Endothelial cell of umbilical vein (primary cell): Measurements from ENCODE around the gene SPACA7. TPM values are rescaled to one million over a fixed set of nuclear protein-coding genes. Genes with fewer than 3 reads are reported as not detected.

Experiments
- BruUV-seq: library from RNA; stranded (reverse); fragments of 400-500 nt; replicated peaks from 2 replicates; lab custom pipeline; 2021; lab: Mats Ljungman, UMichigan
- CTCF ChIA-PET: fragments of 300-600, 350-600 bp; sonication (Branson Sonifier 250); formaldehyde crosslinking; loops from one replicate; lab custom pipeline; 2021; ENCODE audit warnings: antibody characterized with exemption, inconsistent platforms; lab: Charles Lee
- POLR2A ChIA-PET: fragments of 300-600, 350-600 bp; sonication (Branson Sonifier 250); formaldehyde crosslinking; loops from one replicate; lab custom pipeline; 2021; ENCODE audit warnings: antibody characterized with exemption, inconsistent platforms; lab: Charles Lee
- DNase-seq: peaks from one replicate; pipeline ENCODE4 v3.0.0-alpha.2; 2011; ENCODE audit warnings: low read depth, low spot score
- FAIRE-seq: peaks from 2 replicates; lab custom pipeline; 2011; peaks lifted over from hg19 to GRCh38; lab: Jason Lieb, UNC
- H2AFZ ChIP-seq: 2 replicates; pipeline ENCODE4 v1.6.0; 2012; ENCODE audit warnings: low read depth, low read length, control low read depth, inconsistent platforms
- H3K27ac ChIP-seq: 2 replicates; pipeline ENCODE4 v1.5.1; 2011; ENCODE audit warnings: low read depth, mild to moderate bottlenecking, control low read depth, low read length, moderate library complexity; ENCODE audit not compliant: insufficient read depth
- H3K27me3 ChIP-seq, 2 experiments: 2 replicates each; pipeline versions ENCODE4 v1.6.0 to v1.6.1; 2011; ENCODE audit warnings: low read length in 2 of 2, mixed read lengths in 1 of 2; ENCODE audit not compliant: control insufficient read depth in 2 of 2, insufficient read depth in 2 of 2
- H3K36me3 ChIP-seq, 2 experiments: 2 replicates in 1 of 2; 3 replicates in 1 of 2; pipeline ENCODE4 v1.5.1; 2011; ENCODE audit warnings: low read length in 2 of 2, mild to moderate bottlenecking in 1 of 2, moderate library complexity in 1 of 2; ENCODE audit not compliant: control insufficient read depth in 2 of 2, insufficient read depth in 2 of 2; ENCODE audit errors: extremely low read depth in 1 of 2
- H3K4me1 ChIP-seq: 3 replicates; pipeline ENCODE4 v1.5.1; 2011; ENCODE audit warnings: mild to moderate bottlenecking, low read length; ENCODE audit not compliant: control insufficient read depth, insufficient read depth; ENCODE audit errors: extremely low read depth
- H3K4me2 ChIP-seq: 2 replicates; pipeline ENCODE4 v1.6.1; 2011; ENCODE audit warnings: low read length, control low read depth, mixed read lengths; ENCODE audit not compliant: insufficient read depth
- H3K4me3 ChIP-seq, 3 experiments: fragments of 200-600 bp in 1 of 3; sonication (generic), shearing (Covaris generic) in 1 of 3; replicated peaks in 1 of 3; 2 replicates each; pipeline ENCODE4 v1.5.1; 2011 to 2016; ENCODE audit warnings: control low read depth in 3 of 3, low read length in 3 of 3, mild to moderate bottlenecking in 2 of 3, inconsistent platforms in 1 of 3, low read depth in 1 of 3, moderate library complexity in 1 of 3; ENCODE audit not compliant: insufficient read depth in 1 of 3
- H3K79me2 ChIP-seq: 2 replicates; pipeline ENCODE4 v1.6.0; 2012; ENCODE audit warnings: low read length, inconsistent platforms; ENCODE audit not compliant: control insufficient read depth, insufficient read depth
- H3K9ac ChIP-seq: replicated peaks from 2 replicates; pipeline ENCODE3; 2011; ENCODE audit warnings: low read length, control low read depth; ENCODE audit not compliant: insufficient read depth; ENCODE audit errors: extremely low read depth
- H3K9me1 ChIP-seq: replicated peaks from 3 replicates; pipeline ENCODE4 v1.6.0; 2011; ENCODE audit warnings: mild to moderate bottlenecking, low read length; ENCODE audit not compliant: control insufficient read depth, insufficient read depth; ENCODE audit errors: extremely low read depth
- H3K9me3 ChIP-seq: replicated peaks from 2 replicates; pipeline ENCODE4 v1.5.1; 2012; ENCODE audit warnings: low read length, inconsistent platforms; ENCODE audit not compliant: control insufficient read depth, insufficient read depth
- H4K20me1 ChIP-seq: replicated peaks from 2 replicates; pipeline ENCODE3; 2011; ENCODE audit warnings: mild to moderate bottlenecking, low read length; ENCODE audit not compliant: control insufficient read depth, insufficient read depth; ENCODE audit errors: extremely low read depth
- EZH2 ChIP-seq: IDR thresholded peaks from 2 replicates; pipeline ENCODE4 v1.6.1; 2012; ENCODE audit warnings: borderline replicate concordance, low read depth, mild to moderate bottlenecking, moderate library complexity, low read length, inconsistent platforms; ENCODE audit not compliant: severe bottlenecking
- FOS ChIP-seq: IDR thresholded peaks from 2 replicates; pipeline ENCODE4 v1.6.1; 2011; ENCODE audit warnings: mild to moderate bottlenecking, low read length, moderate library complexity, borderline replicate concordance; ENCODE audit not compliant: insufficient read depth
- GATA2 ChIP-seq: IDR thresholded peaks from 2 replicates; pipeline ENCODE4 v1.7.0; 2011; ENCODE audit warnings: low read depth, mild to moderate bottlenecking, moderate library complexity, mixed read lengths, low read length; ENCODE audit not compliant: insufficient read length, insufficient read depth
- JUN ChIP-seq: IDR thresholded peaks from 2 replicates; pipeline ENCODE4 v1.6.1; 2011; ENCODE audit warnings: borderline replicate concordance, low read depth; ENCODE audit not compliant: insufficient read length, insufficient read depth
- MAX ChIP-seq: IDR thresholded peaks from 2 replicates; pipeline ENCODE4 v1.6.1; 2011; ENCODE audit not compliant: insufficient read depth, insufficient read length
- MYC ChIP-seq: IDR thresholded peaks from one replicate; pipeline ENCODE4 v1.6.1; 2011; ENCODE audit warnings: mild to moderate bottlenecking, low read depth, low read length
- POLR2A ChIP-seq: IDR thresholded peaks from 2 replicates; pipeline ENCODE4 v1.6.1; 2012; ENCODE audit warnings: low read depth, mild to moderate bottlenecking, control low read depth, low read length
- POLR2AphosphoS5 ChIP-seq: IDR thresholded peaks from 2 replicates; pipeline ENCODE4 v1.6.1; 2012; ENCODE audit warnings: low read depth, mild to moderate bottlenecking, control low read depth, low read length, moderate library complexity; ENCODE audit not compliant: insufficient read depth
- dilution Hi-C: fragments of 300-500 bp; cut with MboI; formaldehyde crosslinking; loops from one replicate; pipeline ENCODE4 v1.15.0; 2019; ENCODE audit warnings: low sequenced_read_pairs; ENCODE audit not compliant: extremely low pct_ligation_motif_present
- intact Hi-C: fragments of 100-400 bp; cut with micrococcal nuclease; formaldehyde crosslinking; loops from one replicate; pipeline ENCODE4 v1.10.0; 2022
- polyA plus RNA-seq, 4 experiments: library from polyadenylated mRNA; depleted of rRNA in 3 of 4; stranded (reverse) in 3 of 4; unstranded in 1 of 4; fragments of >200 nt; gene quantifications; 2 replicates each; pipeline versions ENCODE4 v1.2.1 to v1.2.3, GENCODE V29; 2011 to 2012; ENCODE audit warnings: missing spikeins in 1 of 4
- total RNA-seq: library from RNA; stranded (reverse); gene quantifications from 2 replicates; pipeline ENCODE4 v1.2.3, GENCODE V29; 2021

SPACA7 gene
- total and polyA plus RNA-seq, 2 donors (not counting 3 experiments of a cell fraction or from before 2014, with no cell fraction given) = not detected

GRCh38 chr13:112448621-112449544 lies 72.7 kb downstream of the SPACA7 start:
- H3K79me2 ChIP-seq = no peaks in the 10 kb centered on the region
- intact Hi-C loops (no loop called here), dilution Hi-C loops (no loop called here)
- no peak for TF ChIP-seq MYC
- no peak for TF ChIP-seq GATA2
- no peak for TF ChIP-seq FOS
- no peak for TF ChIP-seq POLR2A
- TF ChIP-seq POLR2AphosphoS5 = no peak
- no peak for TF ChIP-seq JUN
- no peak for TF ChIP-seq MAX
- no peak for TF ChIP-seq EZH2
- H3K27ac ChIP-seq = no peak overlapping the region
- H3K36me3 ChIP-seq = no peaks in the 10 kb centered on the region
- POLR2A ChIA-PET = no interaction called here
- no peaks in the 10 kb centered on the region for H3K9me3 ChIP-seq
- no peaks in the 10 kb centered on the region for H3K27me3 ChIP-seq
- no peaks in the 10 kb centered on the region for H3K9me1 ChIP-seq
- no peaks in the 10 kb centered on the region for H4K20me1 ChIP-seq
- no peak overlapping the region for H3K4me3 ChIP-seq
- DNase-seq = no peak
- no peak overlapping the region for H3K9ac ChIP-seq
- no TSS peak for BruUV-seq
- FAIRE-seq = no peak
- no peak overlapping the region for H2AFZ ChIP-seq
- H3K4me2 ChIP-seq = no peak overlapping the region
- no peaks in the 10 kb centered on the region for H3K4me1 ChIP-seq
- CTCF ChIA-PET = no interaction called here
